ENCODE measurements around the gene MFRP.

Gene MFRP

GRCh38 chr11:119372260-119373058 is 26.0 kb upstream of the MFRP start:
- no peak for DNase-seq

GRCh38 chr11:119371778-119372182 is 25.3 kb upstream of the MFRP start:
- peak; percentile 44 for DNase-seq

DNA sequence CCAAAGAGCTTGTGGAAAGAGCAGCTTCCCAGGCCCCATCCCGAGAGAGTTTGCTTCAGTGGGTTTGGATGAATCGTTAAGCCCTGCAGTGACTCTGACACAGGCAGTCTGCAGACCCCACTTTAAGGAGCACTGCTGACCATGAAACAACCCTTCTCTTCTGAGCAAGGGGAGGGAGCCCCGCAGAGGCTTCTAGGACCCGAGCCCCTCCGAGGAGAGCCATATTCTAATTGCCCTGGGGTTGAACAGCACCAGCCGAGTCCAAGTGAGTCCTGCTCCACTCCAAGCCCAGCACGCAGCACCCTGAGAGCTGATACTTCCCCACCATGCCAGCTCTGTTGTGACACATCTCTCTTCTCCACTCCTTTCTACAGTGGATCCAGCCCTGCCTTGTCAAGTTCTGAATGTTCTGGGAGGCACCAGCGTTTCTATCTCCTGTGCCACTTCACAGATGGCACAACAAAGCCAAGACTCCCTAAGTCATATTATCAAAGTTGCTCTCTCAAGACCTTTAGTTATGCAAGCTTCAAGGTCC is 24.6 kb upstream of the MFRP start:
- DNase-seq: no peak

DNA sequence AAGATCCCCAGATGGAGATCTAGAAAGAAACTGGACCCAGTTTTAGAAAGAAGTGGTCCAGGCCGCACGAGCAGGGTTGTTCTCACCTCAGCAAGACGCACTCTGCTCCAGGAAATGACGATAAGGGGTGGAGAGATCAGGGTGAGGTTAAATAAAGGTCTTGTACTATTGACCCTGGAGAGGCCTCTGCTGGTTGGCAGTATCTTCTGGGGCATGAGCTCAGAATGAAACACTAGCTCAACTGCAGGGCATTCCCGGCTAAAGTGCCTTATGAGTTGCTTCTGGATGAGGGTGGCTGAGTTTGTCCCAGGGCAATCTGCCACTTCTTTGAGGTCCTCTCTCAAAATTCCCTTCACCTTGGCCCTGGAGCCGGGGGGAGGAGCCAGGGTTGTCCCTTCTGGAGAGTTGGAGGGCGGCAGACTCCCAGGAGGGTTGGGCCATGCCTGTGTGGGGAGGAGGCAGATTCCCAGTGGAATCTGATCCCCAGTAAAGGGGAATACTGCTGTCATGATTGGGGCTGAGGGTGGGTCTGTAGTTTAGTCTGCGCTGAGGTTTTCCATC is 24.1 kb upstream of the MFRP start:
- DNase-seq: no peak

DNA sequence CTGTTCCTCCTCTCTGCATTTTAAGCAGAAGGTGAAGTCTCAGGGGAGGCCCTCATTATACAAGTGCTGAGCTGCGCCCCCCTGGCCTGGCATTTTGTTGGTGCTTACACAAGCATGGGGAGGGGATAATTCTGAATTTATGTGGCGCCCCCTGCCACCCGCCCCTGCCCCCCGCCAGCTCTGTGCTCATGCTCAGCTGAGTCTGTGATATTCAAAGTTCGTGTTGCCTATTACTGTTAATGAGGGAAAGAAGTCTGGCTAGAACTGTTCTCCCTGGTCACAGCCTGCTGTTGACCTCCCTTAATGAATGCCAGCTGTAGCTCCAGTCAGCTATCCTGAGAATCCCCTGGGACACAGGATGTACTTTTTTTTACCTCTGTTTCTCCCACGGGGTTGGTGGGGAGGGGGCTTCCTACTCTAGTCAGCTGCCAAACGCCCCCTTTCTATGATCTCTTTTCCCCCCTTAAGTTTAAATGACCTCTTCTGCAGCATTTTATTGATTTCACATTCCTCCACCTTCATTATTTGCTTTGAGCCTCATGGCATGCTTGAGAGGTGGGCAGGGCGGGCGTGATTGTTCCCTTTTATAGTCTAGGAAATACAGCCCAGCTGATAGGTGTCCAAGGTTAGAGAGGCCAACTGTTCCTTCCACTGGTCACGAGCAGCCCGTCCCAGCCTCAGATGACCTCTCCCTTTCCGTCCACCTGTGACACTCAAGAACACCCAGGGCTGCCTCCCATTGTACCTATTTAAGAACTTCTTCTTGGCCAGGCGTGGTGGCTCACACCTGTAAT is 22.8 kb upstream of the MFRP start:
- no peak for DNase-seq

DNA sequence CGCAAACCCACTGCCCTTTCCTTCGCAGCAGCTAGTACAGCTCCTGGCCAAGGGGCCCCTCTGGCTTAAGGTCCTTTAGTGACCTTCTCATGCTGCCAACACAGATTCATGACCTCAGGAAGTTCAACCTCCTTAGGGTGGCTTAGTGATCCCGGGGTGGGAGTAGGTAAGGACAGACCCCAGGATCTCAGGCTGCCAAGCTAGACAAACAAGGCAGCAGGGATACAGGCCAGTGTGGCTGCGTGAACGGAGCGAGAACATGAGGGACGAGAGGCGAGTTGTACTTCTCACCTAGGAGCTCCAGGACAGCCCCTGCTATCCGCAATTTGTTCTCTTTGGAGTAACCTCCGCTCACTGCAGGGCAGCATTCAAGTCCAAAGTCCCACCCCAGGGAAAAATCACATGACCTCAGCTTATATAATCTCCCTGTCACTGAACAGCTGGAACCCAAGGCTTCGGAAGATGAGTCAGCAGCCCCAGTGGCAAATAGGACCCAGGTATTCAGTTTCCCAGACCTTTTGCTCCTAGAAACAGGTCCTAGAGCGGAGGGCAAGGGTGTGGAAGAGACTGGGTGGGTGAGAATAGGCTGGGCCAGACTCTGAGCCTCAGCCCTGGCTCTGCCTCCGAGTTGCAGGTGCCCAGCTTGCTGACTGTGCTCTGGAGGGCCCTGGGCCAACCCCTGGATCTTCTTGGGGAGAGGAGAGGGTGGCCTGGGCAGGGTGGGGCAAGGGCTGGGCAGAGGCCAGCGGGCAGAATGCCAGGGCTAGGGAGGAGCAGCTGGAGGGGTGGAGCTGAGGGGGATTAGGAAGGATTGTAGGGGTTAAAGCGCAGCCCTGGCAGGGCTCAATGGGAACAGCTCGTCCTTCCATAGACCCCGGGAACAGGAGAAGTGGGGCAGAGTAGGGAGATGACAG is 21.9 kb upstream of the MFRP start:
- peak; percentile 63 for DNase-seq

GRCh38 chr11:119367661-119368120 is 21.2 kb upstream of the MFRP start:
- DNase-seq: no peak

DNA sequence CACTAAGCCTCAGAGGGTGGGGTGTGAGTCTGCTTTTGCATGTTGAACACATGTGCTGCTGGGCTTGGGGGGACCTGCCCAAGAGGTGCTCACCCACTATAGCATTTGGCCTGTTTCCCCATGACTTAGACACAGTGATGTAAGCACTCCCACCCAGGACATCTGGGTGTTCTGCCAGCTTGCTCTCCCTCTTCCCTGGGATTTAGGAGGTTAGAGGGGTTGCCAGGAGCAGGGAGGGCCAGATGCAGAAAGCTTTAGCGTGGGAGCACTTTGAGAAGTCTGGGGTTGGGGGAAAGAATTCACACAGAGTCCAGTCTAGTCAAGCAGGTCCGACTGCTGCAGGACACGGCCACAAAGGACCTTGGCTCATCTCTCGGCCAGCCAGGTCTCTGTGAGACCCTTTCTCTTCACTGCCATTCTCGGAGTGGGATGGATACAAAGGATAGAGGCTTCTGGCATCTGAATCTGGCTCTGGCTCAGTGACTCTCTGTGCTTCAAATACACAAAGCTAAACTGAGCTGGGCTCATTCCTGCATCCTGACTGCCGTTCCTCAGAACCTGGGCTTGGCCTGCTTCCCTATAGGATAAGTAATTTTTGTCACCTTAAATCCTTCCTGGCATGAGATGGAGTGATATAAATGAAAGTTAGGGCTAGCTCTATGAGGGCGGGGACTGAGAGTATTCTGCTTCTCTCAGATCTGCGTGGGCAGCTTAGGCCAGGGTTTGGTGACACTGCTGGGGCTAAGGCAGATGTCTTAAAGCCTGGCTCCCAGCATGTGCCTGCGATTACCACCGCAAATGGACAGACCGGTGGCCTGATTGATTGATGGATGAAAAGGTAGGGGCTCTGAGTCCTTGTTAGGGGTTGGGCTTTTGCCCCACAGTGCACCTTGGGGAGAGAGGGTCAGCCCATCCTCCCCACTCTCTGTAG is 20.4 kb upstream of the MFRP start:
- DNase-seq: no peak

GRCh38 chr11:119365071-119365591 is 18.6 kb upstream of the MFRP start:
- DNase-seq: no peak

GRCh38 chr11:119363851-119364590 is 17.5 kb upstream of the MFRP start:
- peak; percentile 58 for DNase-seq

DNA sequence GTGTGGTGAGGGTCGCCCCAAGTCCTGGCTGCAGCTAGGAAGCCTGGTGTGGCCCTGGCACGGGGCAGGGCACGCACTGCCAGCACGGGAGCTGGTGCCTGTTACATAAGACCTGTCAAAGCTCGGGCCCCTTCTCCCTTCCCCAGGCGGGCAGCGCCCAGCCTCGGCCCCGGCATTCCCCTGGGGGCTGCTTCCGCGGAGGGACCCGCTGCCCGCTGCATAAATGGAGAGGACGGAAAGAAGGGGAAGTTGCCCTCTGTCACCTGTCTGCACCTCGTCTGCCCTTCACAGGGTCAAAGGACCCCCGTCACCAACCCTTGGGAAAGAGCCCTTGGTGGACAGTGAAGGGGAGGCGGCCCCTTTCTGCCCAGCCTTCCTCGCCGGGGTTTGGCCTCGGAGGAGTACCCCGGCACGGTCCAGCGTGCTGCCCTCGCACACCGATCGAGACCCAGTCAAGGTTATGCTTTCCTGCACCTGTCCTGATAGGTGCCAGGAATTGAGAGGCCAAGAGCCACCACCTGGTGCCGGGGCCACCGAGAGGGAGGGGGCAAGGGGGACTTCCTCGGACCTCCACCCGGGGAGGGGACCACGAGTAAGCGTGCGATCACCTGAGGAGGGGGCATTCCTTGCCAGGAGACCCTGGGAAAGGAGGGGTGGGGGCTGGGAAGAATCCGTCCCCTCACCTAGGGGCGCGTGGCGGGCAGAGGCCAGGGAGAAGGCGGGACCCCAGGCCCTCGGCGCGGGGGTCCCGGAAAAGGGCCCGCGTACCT is 16.8 kb upstream of the MFRP start:
- DNase-seq: no peak

GRCh38 chr11:119362741-119363080 is 16.2 kb upstream of the MFRP start:
- DNase-seq: no peak

GRCh38 chr11:119361941-119362725 is 15.6 kb upstream of the MFRP start:
- DNase-seq: no peak

GRCh38 chr11:119361056-119361787 is 14.7 kb upstream of the MFRP start:
- DNase-seq: no peak

DNA sequence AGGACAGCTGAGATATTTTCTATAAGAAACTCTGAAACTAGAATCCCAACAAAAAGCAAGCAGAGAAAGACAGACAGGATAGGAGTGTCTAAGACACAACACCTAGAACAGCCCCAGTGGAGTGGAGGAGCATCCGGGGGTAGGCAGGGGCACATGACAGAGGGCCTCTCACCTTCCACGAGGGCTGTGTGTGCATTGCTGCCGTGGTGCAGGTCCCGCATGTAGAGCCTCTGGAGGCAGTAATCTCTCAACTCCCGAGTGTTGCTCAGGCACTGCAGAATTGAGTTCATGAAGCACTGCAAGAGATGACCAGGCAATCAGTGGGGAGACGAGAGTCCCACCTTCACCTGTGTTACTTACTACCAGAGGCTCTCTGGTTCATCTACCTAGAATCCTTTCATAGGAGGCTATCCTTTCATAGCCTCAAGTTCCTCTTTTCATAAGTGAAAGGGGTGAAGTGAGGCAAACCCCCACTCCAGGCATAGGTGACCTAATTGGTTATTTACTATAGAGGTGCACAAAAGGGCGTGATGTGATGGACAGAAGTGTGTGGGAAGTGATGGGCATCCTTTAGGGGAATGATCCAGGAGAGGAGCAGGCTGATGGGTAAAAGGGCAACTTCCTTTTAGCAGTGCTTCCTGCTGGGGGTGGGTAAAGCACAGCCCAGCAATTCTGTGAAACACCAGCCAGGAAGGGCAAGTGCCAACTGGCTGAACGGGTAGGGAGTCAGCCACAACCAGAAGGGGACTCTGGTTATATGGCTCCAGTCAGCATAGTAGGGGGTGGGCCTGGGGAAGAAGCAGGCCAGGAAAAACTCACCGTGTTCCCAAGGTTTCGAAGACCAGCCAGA is 13.1 kb upstream of the MFRP start:
- no peak for DNase-seq

DNA sequence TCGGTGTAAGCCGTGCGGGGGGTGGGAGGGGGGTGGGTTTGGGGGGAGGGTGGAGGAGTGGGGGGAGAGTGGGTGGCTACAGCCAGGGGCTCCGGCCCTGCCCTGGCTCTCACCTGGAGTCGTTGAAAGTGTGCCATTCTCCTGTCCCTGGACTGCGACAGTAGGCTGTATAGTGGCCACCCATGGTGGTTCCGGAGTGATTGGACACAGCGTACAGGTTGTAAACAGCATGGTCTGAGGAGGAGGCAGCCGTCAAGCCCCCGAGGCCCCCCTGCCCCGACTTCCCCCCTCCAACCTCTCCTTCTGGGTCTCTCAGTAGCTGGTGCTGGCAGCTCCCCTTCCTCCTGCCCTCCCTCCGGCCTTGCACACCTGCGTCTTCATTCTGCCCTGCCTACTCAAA is 10.6 kb upstream of the MFRP start:
- no peak for DNase-seq

Measured in hematopoietic multipotent progenitor cell treated with erythropoietin and hydrocortisone succinate and interleukin-3 and kit ligand, for 6 days (in vitro differentiated cells).